GM12801 (cell line): ENCODE results near the gene COL15A1.

Source experiments
- CTCF ChIP-seq: IDR thresholded peaks from one replicate; pipeline ENCODE4 v1.5.1; 2011; ENCODE audit warnings: control low read depth; ENCODE audit not compliant: insufficient read length; ENCODE audit errors: extremely low read depth

Gene COL15A1

GRCh38 chr9:98927724-98928123 lies 16.0 kb upstream of the COL15A1 start:
- TF ChIP-seq CTCF: no peak

DNA sequence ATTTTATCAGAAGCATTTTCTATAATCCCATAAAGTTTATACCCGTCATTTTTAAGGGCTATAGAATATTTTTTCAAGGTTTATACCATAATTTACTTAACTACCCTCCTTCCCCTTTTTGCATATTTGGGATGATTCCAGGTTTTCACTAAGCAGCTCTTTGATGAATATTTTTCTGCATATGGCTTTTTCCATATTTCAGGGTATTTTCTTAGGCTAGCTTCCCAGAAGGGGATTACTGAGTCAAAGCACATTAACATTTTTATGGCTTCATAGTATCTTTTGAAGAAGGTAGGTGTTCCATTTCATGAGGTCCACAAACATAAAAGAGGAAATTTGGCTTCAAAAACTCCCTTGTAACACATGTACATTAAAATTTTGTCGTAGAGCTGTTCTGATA lies 14.6 kb upstream of the COL15A1 start:
- no peak for TF ChIP-seq CTCF

DNA sequence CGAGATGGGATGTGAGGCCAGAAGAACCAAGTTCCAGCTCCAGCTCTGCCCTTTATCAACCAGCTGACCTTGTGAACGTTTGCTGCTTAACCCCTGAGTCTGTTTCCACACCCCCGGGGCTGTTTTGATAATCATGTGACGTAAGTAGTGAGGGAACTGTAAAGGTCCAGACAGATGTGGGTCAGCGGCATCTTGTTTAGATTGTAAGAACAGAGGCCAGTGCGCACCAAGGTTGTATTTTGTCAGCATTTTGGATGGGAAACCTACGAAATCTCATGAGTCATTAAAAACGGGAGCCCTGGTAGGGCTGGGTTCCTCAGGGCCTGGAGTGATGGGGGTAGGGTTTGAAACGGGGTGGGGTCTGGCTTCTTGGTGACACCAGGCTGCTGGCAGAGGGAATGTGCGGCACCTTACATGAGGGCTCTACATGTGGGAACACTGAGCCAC lies 13.8 kb upstream of the COL15A1 start:
- TF ChIP-seq CTCF: no peak

DNA sequence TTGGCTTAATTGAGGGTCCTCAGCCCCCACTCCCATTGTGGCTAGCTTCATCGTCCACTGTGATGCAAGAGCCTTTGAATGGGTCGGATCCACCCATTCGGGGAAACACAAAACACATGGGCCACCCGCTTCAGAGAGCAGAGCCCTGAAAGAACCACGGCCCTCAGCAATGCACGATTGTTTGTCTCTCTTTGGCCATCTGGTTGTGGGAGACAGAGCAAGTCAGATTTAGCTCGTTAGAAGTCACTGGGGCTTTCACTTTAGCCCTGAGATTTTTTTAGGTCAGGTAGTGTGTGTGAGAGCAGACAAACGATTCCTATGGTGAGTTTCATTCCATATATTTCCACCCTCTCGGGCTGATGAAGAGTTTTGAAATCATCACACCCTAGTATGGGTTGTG lies 12.9 kb upstream of the COL15A1 start:
- TF ChIP-seq CTCF: no peak

- no peak for TF ChIP-seq CTCF
Measured at GRCh38 chr9:98931600-98932389, 11.9 kb upstream of the COL15A1 start.

DNA sequence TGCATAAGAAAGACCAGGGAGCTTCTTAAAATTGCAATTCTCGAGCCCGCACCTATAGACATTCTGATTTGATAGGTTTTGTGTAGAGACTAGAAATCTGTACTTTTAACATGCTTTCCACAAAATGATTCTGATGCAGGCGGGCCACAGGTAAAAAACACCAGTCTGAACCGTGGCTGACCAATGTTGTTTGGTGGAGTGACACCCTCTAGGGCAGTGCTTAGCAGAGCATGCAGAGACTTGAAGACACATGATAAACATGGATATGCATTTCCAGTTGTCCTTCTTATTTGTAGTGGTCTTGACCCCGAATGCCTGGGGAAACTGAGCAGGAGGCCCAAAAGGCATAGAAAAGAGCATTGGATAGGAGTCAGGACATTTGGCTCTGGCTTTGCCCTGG lies 10.5 kb upstream of the COL15A1 start:
- TF ChIP-seq CTCF: no peak

- no peak for TF ChIP-seq CTCF
Measured at GRCh38 chr9:98933890-98934289, 9.8 kb upstream of the COL15A1 start.
